ENCODE data around the gene OR10H5. TPM values are rescaled to one million over a fixed set of nuclear protein-coding genes. Genes with fewer than 3 reads are reported as not detected.

OR10H5 gene
- total RNA-seq, 1 donor from 2014 or later, result not detected

DNA sequence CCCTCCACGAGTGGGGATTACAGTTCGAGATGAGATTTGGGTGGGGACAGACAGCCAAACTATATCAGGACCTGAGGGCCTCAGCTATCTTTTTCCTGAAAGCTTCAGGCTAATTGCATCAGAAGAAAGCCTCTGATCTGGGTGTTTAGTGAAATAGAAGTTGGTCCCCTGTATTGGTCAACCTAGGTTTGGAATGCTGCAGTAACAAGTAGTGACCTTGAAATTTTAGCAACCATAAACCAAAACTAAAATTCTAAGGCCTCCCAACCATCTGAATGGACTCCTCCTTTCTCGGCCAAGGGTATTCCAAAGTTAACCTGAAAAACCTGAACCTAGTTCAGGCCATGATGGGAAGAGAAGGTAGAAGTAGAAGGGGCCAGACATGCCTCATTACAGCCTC lies 62.9 kb downstream of the OR10H5 start:
- no peak for ATAC-seq

Other genes starting within 250 kb of the OR10H5 start
- not detected for gene CYP4F8, start 172.4 kb upstream of the OR10H5 start, total RNA-seq
- 34.8 TPM for gene CYP4F3, start 146.8 kb upstream of the OR10H5 start, total RNA-seq
- 31.5 TPM for gene CYP4F12, start 114.6 kb upstream of the OR10H5 start, total RNA-seq
- not detected for gene OR10H2, start 59.6 kb upstream of the OR10H5 start, total RNA-seq
- not detected for gene OR10H3, start 49.7 kb upstream of the OR10H5 start, total RNA-seq
- gene OR10H1, start 28.0 kb downstream of the OR10H5 start, total RNA-seq, result not detected
- gene CYP4F2, start 110.4 kb downstream of the OR10H5 start, total RNA-seq, result not detected
- gene CYP4F11, start 146.9 kb downstream of the OR10H5 start, total RNA-seq, result 2.7 TPM
- gene OR10H4, start 161.3 kb downstream of the OR10H5 start, total RNA-seq, result not detected